GM23338 (cell line): ENCODE measurements around the gene ZNF350. TPM values are rescaled to one million over a fixed set of nuclear protein-coding genes. Genes with fewer than 3 reads are reported as not detected.

Experiments used
- CTCF ChIP-seq, 2 experiments: fragments of 200-600 bp in 1 of 2; sonication (generic) in 1 of 2; conservative IDR thresholded peaks; 2 replicates each; pipeline versions ENCODE4 v1.5.1 to v1.6.1; 2016 to 2017; ENCODE audit warnings: antibody characterized with exemption in 2 of 2, low read depth in 2 of 2, mild to moderate bottlenecking in 2 of 2, moderate library complexity in 1 of 2
- EZH2 ChIP-seq: fragments of 200-600 bp; sonication (generic); IDR thresholded peaks from one replicate; pipeline ENCODE4 v1.8.0; 2017; ENCODE audit warnings: antibody characterized with exemption, mild to moderate bottlenecking, low read depth; ENCODE audit not compliant: unreplicated experiment
- EZH2phosphoT487 ChIP-seq: fragments of 200-600 bp; sonication (generic); IDR thresholded peaks from one replicate; pipeline ENCODE4 v1.8.1; 2018; ENCODE audit warnings: antibody characterized with exemption; ENCODE audit not compliant: unreplicated experiment
- NANOG ChIP-seq: IDR thresholded peaks from 2 replicates; pipeline ENCODE4 v1.6.1; 2016; ENCODE audit warnings: antibody characterized with exemption, borderline replicate concordance
- POLR2AphosphoS5 ChIP-seq: IDR thresholded peaks from 2 replicates; pipeline ENCODE4 v1.6.1; 2016; ENCODE audit warnings: antibody characterized with exemption, low read depth
- STAT1 ChIP-seq: IDR thresholded peaks from one replicate; pipeline ENCODE4 v1.6.1; 2016; ENCODE audit warnings: antibody characterized with exemption; ENCODE audit not compliant: unreplicated experiment
- ZNF331 ChIP-seq: fragments of 250-450 bp; sonication (Bioruptor Pico); IDR thresholded peaks from 2 replicates; pipeline ENCODE4 v1.5.0; 2020; ENCODE audit warnings: low read depth, mild to moderate bottlenecking, moderate library complexity
- polyA plus RNA-seq: library from polyadenylated mRNA; unstranded; fragments of >200 nt; fragmentation: Nextera tagmentation; extraction: Ambion mirVana; gene quantifications from 2 replicates; pipeline ENCODE4 v1.2.1, GENCODE V29; 2016
- total RNA-seq: library from RNA; depleted of rRNA; stranded (reverse); fragments of >200 nt; shearing (Covaris generic); gene quantifications from 2 replicates; pipeline ENCODE4 v1.2.3, GENCODE V29; 2014
- TF ChIP-seq, protein P1 (sequence below): fragments of 250-450 bp; sonication (Bioruptor Pico); IDR thresholded peaks from 2 replicates; pipeline ENCODE4 v1.5.0; 2020; ENCODE audit warnings: mild to moderate bottlenecking, moderate library complexity
- TF ChIP-seq, protein P2 (sequence below): IDR thresholded peaks from one replicate; pipeline ENCODE4 v1.6.1; 2018; ENCODE audit warnings: antibody characterized with exemption; ENCODE audit not compliant: unreplicated experiment
- TF ChIP-seq, protein P3 (sequence below): IDR thresholded peaks from 2 replicates; pipeline ENCODE4 v1.6.1; 2016; ENCODE audit warnings: antibody characterized with exemption

ZNF350 gene
- total and polyA plus RNA-seq, 2 experiments from 2014 or later, result 5.8 to 7.6 TPM

GRCh38 chr19:51971624-51972023, 15.0 kb downstream of the ZNF350 start (continued):
- TF ChIP-seq, protein P1, sequence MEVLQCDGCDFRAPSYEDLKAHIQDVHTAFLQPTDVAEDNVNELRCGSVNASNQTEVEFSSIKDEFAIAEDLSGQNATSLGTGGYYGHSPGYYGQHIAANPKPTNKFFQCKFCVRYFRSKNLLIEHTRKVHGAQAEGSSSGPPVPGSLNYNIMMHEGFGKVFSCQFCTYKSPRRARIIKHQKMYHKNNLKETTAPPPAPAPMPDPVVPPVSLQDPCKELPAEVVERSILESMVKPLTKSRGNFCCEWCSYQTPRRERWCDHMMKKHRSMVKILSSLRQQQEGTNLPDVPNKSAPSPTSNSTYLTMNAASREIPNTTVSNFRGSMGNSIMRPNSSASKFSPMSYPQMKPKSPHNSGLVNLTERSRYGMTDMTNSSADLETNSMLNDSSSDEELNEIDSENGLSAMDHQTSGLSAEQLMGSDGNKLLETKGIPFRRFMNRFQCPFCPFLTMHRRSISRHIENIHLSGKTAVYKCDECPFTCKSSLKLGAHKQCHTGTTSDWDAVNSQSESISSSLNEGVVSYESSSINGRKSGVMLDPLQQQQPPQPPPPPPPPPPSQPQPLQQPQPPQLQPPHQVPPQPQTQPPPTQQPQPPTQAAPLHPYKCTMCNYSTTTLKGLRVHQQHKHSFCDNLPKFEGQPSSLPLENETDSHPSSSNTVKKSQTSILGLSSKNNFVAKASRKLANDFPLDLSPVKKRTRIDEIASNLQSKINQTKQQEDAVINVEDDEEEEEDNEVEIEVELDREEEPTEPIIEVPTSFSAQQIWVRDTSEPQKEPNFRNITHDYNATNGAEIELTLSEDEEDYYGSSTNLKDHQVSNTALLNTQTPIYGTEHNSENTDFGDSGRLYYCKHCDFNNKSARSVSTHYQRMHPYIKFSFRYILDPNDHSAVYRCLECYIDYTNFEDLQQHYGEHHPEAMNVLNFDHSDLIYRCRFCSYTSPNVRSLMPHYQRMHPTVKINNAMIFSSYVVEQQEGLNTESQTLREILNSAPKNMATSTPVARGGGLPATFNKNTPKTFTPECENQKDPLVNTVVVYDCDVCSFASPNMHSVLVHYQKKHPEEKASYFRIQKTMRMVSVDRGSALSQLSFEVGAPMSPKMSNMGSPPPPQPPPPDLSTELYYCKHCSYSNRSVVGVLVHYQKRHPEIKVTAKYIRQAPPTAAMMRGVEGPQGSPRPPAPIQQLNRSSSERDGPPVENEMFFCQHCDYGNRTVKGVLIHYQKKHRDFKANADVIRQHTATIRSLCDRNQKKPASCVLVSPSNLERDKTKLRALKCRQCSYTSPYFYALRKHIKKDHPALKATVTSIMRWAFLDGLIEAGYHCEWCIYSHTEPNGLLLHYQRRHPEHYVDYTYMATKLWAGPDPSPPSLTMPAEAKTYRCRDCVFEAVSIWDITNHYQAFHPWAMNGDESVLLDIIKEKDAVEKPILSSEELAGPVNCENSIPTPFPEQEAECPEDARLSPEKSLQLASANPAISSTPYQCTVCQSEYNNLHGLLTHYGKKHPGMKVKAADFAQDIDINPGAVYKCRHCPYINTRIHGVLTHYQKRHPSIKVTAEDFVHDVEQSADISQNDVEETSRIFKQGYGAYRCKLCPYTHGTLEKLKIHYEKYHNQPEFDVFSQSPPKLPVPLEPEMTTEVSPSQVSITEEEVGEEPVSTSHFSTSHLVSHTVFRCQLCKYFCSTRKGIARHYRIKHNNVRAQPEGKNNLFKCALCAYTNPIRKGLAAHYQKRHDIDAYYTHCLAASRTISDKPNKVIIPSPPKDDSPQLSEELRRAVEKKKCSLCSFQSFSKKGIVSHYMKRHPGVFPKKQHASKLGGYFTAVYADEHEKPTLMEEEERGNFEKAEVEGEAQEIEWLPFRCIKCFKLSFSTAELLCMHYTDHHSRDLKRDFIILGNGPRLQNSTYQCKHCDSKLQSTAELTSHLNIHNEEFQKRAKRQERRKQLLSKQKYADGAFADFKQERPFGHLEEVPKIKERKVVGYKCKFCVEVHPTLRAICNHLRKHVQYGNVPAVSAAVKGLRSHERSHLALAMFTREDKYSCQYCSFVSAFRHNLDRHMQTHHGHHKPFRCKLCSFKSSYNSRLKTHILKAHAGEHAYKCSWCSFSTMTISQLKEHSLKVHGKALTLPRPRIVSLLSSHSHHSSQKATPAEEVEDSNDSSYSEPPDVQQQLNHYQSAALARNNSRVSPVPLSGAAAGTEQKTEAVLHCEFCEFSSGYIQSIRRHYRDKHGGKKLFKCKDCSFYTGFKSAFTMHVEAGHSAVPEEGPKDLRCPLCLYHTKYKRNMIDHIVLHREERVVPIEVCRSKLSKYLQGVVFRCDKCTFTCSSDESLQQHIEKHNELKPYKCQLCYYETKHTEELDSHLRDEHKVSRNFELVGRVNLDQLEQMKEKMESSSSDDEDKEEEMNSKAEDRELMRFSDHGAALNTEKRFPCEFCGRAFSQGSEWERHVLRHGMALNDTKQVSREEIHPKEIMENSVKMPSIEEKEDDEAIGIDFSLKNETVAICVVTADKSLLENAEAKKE (CRISPR knock-in tag), result no peak
- TF ChIP-seq CTCF (conservative IDR thresholded peaks at IDR 0.05; ENCODE audit: low read depth in 2 of 2) (no peak), STAT1 (no peak), EZH2phosphoT487 (no peak), EZH2 (no peak), NANOG (no peak), POLR2AphosphoS5 (no peak), ZNF331 (no peak)
- TF ChIP-seq, protein P2, sequence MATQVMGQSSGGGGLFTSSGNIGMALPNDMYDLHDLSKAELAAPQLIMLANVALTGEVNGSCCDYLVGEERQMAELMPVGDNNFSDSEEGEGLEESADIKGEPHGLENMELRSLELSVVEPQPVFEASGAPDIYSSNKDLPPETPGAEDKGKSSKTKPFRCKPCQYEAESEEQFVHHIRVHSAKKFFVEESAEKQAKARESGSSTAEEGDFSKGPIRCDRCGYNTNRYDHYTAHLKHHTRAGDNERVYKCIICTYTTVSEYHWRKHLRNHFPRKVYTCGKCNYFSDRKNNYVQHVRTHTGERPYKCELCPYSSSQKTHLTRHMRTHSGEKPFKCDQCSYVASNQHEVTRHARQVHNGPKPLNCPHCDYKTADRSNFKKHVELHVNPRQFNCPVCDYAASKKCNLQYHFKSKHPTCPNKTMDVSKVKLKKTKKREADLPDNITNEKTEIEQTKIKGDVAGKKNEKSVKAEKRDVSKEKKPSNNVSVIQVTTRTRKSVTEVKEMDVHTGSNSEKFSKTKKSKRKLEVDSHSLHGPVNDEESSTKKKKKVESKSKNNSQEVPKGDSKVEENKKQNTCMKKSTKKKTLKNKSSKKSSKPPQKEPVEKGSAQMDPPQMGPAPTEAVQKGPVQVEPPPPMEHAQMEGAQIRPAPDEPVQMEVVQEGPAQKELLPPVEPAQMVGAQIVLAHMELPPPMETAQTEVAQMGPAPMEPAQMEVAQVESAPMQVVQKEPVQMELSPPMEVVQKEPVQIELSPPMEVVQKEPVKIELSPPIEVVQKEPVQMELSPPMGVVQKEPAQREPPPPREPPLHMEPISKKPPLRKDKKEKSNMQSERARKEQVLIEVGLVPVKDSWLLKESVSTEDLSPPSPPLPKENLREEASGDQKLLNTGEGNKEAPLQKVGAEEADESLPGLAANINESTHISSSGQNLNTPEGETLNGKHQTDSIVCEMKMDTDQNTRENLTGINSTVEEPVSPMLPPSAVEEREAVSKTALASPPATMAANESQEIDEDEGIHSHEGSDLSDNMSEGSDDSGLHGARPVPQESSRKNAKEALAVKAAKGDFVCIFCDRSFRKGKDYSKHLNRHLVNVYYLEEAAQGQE, result no peak
- TF ChIP-seq, protein P3, sequence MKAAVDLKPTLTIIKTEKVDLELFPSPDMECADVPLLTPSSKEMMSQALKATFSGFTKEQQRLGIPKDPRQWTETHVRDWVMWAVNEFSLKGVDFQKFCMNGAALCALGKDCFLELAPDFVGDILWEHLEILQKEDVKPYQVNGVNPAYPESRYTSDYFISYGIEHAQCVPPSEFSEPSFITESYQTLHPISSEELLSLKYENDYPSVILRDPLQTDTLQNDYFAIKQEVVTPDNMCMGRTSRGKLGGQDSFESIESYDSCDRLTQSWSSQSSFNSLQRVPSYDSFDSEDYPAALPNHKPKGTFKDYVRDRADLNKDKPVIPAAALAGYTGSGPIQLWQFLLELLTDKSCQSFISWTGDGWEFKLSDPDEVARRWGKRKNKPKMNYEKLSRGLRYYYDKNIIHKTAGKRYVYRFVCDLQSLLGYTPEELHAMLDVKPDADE, result no peak
